ENCODE measurements around the gene GLRA3.

GLRA3 gene

GRCh38 chr4:174590336-174590735 is 238.7 kb downstream of the GLRA3 start:
- no peak overlapping the region for H3K4me3 ChIP-seq (ENCODE audit: low read length)
- TF ChIP-seq, protein P1, sequence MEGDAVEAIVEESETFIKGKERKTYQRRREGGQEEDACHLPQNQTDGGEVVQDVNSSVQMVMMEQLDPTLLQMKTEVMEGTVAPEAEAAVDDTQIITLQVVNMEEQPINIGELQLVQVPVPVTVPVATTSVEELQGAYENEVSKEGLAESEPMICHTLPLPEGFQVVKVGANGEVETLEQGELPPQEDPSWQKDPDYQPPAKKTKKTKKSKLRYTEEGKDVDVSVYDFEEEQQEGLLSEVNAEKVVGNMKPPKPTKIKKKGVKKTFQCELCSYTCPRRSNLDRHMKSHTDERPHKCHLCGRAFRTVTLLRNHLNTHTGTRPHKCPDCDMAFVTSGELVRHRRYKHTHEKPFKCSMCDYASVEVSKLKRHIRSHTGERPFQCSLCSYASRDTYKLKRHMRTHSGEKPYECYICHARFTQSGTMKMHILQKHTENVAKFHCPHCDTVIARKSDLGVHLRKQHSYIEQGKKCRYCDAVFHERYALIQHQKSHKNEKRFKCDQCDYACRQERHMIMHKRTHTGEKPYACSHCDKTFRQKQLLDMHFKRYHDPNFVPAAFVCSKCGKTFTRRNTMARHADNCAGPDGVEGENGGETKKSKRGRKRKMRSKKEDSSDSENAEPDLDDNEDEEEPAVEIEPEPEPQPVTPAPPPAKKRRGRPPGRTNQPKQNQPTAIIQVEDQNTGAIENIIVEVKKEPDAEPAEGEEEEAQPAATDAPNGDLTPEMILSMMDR (IDR thresholded peaks at IDR 0.05; ENCODE audit: insufficient read depth, low read depth, low read length, missing control alignments): no peak
- no peak for DNase-seq (ENCODE audit: low read depth)
